HCEC 1CT (cell line): ENCODE measurements around the gene ZNF543.
"Not testable (repeated sequence)": the region's sequence is repeated elsewhere in the genome, so short reads cannot be mapped to it uniquely, and the experiment has no call there.

Experiments
- DNase-seq: peaks from one replicate; pipeline ENCODE4 v3.0.0-alpha.2; 2017

Gene ZNF543

DNA sequence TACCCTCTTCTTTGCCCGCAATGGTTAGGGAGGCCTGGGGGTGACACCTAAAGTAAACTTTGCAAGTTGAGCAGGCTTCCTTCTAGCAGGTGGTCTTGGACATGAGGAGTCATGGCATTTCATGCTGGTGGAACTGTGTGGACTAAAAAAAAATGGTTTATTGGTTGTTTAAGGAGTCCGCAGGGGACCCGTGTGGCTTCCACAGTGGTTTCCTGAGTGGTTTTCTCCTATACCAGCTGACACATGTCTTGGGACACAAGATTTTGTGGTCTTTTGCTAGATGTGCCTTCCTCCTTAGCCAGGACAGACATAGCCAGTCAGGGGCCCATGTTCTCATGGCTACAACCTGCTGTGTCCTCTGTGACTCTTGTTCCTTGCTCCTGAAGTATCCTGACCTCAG is 1.5 kb downstream of the ZNF543 start:
- DNase-seq: no peak

DNA sequence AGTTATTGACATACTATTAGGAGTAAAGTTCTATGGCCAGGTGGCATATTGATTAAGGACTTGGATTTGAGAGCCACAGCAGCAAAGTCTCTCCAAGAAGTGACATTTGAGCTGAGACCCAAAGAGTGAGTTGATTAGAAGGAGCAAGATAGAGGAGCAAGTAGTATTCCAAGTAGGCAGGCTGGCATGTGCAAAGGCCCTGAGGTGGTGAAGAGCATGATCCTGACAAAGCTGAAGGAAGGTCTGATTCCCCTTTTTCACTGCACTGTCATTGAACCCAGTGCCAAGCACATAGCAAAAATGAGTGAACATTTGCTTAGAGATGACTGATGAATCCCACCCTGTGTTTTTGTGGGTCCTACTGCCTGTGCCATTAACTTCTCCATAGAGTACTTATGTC is 4.7 kb downstream of the ZNF543 start:
- no peak for DNase-seq

DNA sequence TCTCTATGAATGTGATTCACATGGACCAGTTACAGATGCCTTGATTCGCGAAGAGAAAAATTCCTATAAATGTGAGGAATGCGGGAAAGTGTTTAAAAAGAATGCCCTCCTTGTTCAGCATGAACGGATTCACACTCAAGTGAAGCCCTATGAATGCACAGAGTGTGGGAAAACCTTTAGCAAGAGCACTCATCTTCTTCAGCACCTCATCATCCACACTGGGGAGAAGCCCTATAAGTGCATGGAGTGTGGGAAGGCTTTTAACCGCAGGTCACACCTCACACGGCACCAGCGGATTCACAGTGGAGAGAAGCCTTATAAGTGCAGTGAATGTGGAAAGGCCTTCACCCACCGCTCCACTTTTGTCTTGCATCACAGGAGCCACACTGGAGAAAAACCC is 7.7 kb downstream of the ZNF543 start:
- no peak for DNase-seq

DNA sequence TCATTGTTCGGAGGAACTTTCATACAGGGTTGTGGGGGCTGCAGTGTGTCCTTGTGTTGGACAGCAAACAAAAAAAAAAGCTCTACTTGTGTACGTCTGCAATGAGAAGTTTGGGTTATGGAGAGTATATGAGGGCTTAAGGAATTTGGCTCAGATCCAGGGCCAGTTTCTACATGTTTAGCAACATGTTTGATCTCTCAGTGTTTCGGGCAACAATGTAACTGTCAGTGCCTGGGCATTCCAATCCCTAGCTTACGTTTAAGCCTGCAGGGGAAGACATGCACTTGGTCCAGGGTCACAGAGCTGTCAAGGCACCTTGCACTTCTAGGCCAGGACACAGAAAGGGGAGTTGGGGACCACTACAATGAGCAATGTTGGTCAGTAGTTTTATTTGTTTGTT is 13.9 kb downstream of the ZNF543 start:
- DNase-seq: no peak

DNA sequence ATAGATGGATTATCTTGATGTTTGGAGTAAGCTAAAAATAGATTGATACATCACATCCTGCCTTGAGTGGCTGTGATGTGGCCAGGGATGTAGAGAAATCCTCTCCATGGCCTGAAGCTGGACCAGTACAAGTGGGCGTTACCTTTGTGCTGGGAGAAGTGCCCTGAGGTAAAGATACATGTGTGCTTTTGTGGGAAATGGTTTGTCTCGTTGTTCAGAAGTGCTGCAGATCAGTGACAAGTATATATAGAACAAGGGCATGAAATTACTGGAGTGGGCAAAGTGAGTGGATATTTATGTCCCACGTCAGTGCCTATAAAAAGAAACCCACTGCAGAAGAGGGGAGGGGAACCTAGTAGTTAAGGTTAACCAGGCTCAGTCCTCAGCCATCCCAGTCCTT is 18.6 kb downstream of the ZNF543 start:
- peak; percentile 60 for DNase-seq

DNA sequence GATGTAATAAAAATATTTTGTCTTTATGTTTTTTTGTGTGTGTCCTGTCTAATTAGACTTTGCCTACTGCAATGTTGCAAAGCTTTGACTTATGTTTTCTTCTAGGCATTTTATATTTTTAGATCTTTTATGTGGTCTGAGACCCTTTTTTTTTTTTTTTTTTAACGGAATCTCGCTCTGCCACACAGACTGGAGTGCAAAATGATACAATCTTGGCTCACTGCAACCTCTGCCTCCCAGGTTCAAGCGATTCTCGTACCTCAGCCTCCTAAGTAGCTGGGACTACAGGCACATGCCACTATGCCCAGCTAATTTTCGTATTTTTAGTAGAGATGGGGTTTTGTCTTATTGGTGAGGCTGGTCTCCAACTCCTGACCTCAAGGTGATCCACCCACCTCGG is 22.3 kb downstream of the ZNF543 start:
- DNase-seq: no peak

DNA sequence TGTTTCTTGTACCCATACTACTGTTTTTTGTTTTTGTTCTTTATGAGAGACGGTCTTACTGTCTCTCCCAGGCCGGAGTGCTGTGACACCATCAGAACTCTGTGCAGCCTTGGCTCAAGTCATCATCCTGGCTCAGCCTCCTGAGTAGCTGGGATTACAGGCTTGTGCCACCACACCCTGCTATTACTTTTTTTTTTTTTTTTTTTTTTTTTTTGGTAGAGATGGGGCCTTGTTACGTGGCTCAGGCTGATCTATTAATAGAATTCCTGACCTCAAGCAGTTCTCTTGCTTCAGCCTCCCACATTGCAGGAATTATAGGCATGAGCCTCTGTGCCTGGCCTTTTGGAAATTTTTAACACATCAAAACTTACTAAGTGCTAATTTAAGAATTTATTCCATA is 27.9 kb downstream of the ZNF543 start:
- DNase-seq: peak; percentile 55

DNA sequence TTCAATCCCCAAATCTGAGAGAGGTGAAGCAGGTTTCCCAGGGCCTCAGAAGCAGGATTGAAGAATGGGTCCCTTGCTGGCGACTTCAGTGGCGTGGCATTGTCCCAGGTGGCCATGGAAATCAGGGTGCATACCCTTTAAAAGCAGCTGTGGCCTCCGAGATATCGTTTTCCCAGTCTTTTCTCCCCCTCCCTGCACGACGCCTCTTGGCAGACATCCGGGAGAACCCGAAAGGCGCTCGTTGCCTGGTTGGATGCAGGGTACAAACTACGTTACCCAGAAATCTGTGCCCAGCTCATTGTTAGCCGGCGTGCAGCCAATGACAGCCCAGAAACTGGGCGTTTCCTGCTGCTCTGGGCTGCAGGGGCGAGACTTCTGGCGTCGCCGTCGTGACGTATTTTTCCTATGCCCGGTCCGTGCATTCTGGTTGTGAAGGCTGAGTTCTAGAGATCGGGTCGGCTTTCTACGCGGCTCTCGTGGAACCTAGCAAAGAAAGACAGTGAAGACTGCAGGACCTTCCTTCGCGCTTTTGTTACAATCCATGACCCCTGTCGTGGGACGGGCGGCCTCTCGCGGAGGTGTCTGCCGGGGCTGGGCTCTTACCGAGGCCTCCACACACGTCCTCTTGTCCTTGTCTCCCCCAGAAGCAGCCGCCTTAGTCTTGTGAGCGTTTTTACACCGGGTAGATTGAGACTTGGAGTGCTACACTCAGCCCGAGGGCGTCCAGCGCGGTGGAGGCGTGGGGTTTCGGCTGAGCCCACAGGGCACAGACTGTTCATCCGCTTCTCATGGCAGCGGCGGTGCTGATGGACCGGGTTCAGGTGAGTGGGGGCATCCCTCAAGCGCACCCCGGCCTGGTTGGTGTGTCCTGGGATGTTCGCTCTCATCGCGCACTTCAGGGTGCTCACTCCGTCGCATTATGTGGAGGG is 30.9 kb downstream of the ZNF543 start, which contains the start of gene ZNF304:
ZNF304 (plus strand) TSS at position 395 of the 929 bp plus-strand sequence; CDS start at position 789, 394 bp downstream.
- DNase-seq: peak; percentile 95

DNA sequence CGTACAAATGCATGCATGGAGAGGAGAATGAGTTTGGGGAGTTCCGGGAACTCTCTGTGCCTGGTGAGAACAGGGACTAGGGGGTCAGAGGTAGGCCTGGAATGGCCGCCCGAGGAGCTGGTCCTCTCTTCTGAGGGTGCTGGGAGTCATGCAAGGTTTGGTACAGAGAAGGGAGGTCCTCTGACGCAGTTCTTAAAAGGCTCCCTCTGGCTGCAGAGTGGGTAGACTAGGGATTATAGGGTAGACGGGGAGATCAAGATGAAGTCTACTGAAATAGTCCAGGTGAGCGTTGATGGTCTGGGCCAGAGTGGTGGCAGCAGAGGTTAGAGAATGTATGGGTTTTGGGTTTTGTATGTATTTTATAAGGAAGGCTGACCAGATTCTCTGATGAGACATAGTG is 31.6 kb downstream of the ZNF543 start:
- no peak for DNase-seq

DNA sequence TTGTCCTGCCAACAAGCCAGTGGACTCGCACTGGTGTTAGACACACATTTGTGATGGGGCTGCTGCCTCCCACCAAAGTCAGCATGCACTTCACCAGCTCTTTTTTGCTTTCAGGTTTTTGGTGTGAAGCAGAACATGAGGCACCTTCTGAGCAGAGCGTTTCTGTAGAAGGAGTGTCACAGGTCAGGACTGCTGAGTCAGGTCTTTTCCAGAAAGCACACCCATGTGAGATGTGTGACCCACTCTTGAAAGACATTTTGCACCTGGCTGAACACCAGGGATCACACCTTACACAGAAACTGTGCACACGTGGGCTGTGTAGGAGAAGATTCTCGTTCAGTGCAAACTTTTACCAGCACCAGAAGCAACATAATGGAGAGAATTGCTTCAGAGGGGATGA is 35.6 kb downstream of the ZNF543 start:
- DNase-seq: no peak

DNA sequence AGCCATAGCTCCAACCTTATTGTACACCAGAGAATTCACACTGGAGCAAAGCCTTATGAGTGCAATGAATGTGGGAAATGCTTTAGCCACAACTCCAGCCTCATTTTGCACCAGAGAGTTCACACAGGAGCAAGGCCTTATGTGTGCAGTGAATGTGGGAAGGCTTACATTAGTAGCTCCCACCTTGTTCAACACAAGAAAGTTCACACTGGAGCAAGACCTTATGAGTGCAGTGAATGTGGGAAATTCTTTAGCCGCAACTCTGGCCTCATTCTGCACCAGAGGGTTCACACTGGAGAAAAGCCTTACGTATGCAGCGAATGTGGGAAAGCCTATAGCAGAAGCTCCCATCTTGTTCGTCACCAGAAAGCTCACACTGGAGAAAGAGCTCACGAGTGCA is 37.1 kb downstream of the ZNF543 start:
- DNase-seq: no peak

DNA sequence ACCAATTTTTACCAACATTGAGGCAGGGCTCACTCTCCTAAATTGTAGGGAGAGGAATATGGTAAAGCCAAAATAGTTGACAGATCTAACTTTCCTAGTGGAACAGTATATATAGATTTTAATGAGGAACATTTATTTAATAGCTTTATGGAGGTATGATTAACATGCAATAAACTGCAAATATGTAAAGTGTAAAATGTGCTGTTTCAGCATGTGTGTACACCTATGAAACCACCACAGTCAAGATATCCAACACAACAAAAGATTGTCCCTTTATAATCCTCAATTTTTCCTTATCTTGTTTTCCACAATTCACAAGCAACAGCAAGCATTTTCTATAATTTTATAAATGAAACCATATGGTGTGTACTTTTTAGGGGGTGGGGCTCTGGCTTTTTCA is 39.0 kb downstream of the ZNF543 start:
- no peak for DNase-seq

DNA sequence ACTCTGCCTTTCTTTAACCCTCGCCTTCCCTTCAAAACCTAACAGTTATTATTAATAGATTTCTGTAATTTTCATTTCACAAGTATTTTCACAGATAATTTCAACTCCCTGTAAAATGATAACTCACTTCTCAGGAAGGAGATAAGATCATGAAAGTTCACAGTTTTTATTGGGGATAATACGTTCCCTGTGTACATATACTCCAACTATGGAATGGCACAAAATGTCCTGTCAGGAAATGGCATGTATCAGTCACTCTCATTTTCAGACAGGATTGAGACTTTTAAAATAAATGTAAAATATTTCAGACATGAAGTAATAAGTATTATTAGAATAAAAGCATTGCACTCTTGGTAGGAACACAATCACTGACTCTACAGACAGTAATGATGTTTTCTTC is 42.1 kb downstream of the ZNF543 start:
- DNase-seq: no peak

DNA sequence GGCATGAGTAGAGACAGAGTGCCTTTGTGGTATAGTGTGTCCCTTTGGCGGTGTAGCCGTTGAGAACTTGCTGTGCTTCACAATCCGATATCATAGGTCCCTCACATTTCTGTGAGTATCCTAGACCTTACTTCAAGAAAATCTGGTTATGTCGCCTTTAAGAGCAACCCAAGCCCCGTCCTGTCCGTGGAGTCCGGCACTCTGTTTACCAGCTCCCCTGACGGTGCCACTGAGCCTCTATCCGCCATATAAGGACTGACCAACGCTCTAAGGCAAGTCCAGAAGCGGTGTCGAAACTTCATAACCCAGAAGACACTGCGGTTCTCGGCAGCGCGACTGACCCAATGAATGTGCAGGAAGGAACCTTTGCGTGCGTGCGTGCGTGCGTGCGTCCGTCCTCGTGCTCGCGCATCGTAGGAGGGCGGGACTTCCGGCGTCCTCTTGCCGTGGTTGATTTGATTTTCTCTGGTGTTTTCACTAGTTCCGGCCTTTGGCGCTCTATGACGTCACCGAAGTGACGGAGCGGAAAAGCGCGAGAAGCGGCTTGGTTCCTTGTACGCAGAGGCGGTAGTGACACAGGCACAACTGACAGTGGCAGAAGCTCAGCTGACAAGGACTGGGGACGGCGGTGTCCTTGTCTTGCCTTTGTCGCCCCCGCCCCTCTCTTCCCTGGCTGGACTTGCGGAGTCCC is 42.9 kb downstream of the ZNF543 start, which contains the start of the genes TRAPPC2B and ZNF547:
TRAPPC2B (plus strand) TSS at position 555 of the 691 bp plus-strand sequence. CDS start 1,283 bp downstream, outside the sequence.
ZNF547 (plus strand) TSS at position 555 of the 691 bp plus-strand sequence. CDS start 5,005 bp downstream, outside the sequence.
- peak; percentile 99 for DNase-seq

DNA sequence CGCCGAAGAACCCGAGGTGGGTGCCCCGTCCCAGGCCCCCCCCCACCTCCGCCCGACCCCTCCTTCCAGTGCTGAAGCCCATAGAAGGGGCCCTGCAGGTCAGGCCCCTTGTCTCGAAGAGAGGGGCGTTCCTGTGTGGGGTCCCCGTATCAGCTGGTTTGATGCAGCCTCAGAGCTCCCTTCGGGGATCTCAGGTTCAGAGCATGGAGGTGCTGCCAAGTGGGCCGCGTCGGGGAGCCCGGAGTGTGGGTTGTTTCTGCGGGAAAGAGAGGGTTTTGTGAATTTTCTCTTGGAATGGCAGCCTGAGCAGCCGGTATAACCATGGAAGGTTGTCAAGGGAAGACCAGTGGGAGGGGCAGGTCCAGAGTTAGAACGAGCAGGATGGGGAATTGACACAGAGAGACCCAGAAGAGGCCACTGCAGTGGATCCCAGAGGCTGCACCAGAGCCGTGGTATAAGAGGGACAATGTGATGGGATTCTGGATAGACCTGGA is 43.5 kb downstream of the ZNF543 start:
- DNase-seq: no peak

DNA sequence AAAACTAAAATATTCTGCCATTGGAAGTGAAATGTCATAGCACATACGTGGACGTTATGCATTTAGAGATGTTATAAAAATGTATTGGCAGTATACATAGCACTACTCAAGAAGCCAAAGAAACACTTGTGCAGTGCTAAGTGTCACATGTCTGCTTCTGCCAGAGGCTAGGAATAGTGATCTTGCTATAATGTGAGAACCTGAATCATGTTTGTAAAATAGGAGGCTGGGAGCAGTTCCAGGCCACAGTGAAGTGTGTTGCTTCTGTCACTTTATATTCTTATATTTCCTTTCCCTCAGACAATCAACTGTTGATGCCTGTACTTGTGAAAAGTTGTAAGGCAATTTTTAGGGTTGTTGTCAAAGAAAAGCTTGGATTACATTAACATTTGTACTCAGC is 46.5 kb downstream of the ZNF543 start:
- DNase-seq: no peak

DNA sequence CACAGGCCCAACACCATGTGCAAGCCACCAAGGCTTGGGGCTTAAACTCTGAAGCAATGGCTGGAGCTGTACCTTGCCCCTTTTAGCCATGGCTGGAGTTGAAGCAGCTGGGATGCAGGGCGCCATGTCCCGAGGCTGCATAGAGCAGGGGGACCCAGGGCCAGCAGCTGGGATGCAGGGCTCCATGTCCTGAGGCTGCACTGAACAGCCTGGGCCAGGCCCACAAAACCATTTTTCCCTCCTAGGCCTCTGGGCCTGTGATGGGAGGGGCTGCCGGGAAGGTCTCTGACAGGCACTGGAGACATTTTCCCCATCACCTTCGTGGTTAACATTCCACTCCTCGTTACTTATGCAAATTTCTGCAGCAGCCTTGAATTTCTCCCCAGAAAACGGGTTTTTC is 53.9 kb downstream of the ZNF543 start:
- DNase-seq: no peak

DNA sequence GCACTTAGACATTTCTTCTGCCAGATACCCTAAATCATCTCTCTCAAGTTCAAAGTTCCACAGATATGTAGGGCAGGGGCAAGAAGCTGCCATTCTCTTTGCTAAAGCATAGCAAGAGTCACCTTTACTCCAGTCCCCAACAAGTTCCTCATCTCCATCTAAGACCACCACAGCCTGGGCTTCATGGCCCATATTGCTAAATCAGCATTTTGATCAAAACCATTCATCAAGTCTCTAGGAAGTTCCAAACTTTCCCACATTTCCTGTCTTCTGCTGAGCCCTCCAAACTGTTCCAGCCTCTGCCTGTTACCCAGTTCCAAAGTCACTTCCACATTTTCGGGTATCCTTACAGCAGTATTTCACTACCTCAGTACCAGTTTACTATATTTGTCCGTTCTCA is 54.4 kb downstream of the ZNF543 start:
- DNase-seq: not testable (repeated sequence)

DNA sequence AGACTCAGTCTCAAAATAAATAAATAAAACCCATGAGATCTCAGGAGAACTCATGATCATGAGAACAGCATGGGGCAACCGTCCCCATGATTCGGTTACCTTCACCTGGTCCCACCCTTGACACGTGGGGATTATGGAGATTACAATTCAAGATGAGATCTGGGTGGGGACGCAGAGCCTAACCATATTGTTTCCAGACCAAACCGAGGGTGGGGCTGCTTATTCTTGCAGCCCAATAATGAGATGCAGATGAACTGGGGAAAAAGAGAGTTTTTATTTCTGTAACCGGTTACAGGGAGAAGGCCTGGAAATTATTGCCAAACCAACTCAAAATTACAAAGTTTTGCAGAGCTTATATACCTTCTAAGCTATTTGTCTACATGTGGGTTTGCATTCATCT is 55.9 kb downstream of the ZNF543 start:
- DNase-seq: no peak

DNA sequence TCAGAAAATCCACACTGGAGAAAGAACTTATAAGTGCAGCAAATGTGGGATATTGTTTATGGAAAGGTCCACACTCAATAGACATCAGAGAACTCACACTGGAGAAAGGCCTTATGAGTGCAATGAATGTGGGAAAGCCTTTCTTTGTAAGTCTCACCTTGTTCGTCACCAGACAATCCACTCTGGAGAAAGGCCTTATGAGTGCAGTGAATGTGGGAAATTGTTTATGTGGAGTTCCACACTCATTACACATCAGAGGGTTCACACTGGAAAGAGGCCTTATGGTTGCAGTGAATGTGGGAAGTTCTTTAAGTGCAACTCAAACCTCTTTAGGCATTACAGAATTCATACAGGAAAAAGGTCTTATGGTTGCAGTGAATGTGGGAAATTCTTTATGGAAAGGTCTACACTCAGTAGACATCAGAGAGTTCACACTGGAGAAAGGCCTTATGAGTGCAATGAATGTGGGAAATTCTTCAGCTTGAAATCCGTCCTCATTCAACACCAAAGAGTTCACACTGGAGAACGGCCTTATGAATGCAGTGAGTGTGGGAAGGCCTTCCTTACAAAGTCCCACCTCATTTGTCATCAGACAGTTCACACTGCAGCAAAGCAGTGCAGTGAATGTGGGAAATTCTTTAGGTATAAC is 57.4 kb downstream of the ZNF543 start:
- no peak for DNase-seq
